ENCODE data around the gene LEFTY1.
"Not testable (repeated sequence)": the region's sequence is repeated elsewhere in the genome, so short reads cannot be mapped to it uniquely, and the experiment has no call there.

Gene LEFTY1

GRCh38 chr1:225889743-225890142 lies 797 bp upstream of the LEFTY1 start:
- Histone ChIP-seq H3K36me3 (no peaks in the 10 kb centered on the region), H3K4me3 (no peak overlapping the region), H3K4me1 (peaks cover 0 to 9% (median 0%) of the 10 kb centered on the region in 4 donors), H3K27ac (no peak overlapping the region), H3K27me3 (peaks cover 0 to 12% of the 10 kb centered on the region in 2 donors), H3K9me3 (no peaks in the 10 kb centered on the region)
- no peak for TF ChIP-seq CTCF (IDR thresholded peaks at IDR 0.05)
- intact Hi-C loops (cut with DNase I; ENCODE audit: low total_unique reads): no loop called here
- DNase-seq: no peak

- H3K4me1 ChIP-seq: peaks cover 0 to 11% (median under 1%) of the 10 kb centered on the region in 4 donors
- H3K9me3 ChIP-seq: no peaks in the 10 kb centered on the region
- no peak overlapping the region for H3K4me3 ChIP-seq
- no peaks in the 10 kb centered on the region for H3K36me3 ChIP-seq
- intact Hi-C loops (cut with DNase I; ENCODE audit: low total_unique reads): no loop called here
- no peak for TF ChIP-seq CTCF (IDR thresholded peaks at IDR 0.05)
- H3K27ac ChIP-seq: no peak overlapping the region
- peaks cover 0 to 12% of the 10 kb centered on the region in 2 donors for H3K27me3 ChIP-seq
- DNase-seq: no peak
These were observed 553 bp downstream of the LEFTY1 start for GRCh38 chr1:225888289-225888897.

GRCh38 chr1:225887554-225888288 lies 1.2 kb downstream of the LEFTY1 start:
- intact Hi-C loops (cut with DNase I; ENCODE audit: low total_unique reads): not testable (repeated sequence)

GRCh38 chr1:225887030-225887314 lies 2.0 kb downstream of the LEFTY1 start:
- no peak for TF ChIP-seq CTCF (IDR thresholded peaks at IDR 0.05)
- intact Hi-C loops (cut with DNase I; ENCODE audit: low total_unique reads): no loop called here
- peaks cover 0 to 14% (median 4%) of the 10 kb centered on the region in 4 donors for H3K4me1 ChIP-seq
- H3K4me3 ChIP-seq: no peak overlapping the region
- peaks cover 0 to 12% of the 10 kb centered on the region in 2 donors for H3K27me3 ChIP-seq
- H3K36me3 ChIP-seq: no peaks in the 10 kb centered on the region
- no peak for DNase-seq
- H3K27ac ChIP-seq: no peak overlapping the region
- H3K9me3 ChIP-seq: no peaks in the 10 kb centered on the region

More at GRCh38 chr1:225887554-225888288, 1.2 kb downstream of the LEFTY1 start:
- H3K27me3 ChIP-seq: peaks cover 0 to 12% of the 10 kb centered on the region in 2 donors
- H3K27ac ChIP-seq, DNase-seq, H3K4me3 ChIP-seq, H3K36me3 ChIP-seq, H3K9me3 ChIP-seq: not testable (repeated sequence)
- H3K4me1 ChIP-seq: peaks cover 0 to 14% (median 4%) of the 10 kb centered on the region in 4 donors

GRCh38 chr1:225886159-225887029 lies 2.6 kb downstream of the LEFTY1 start:
- TF ChIP-seq CTCF (IDR thresholded peaks at IDR 0.05): no peak
- H3K4me1 ChIP-seq: peaks cover 0 to 15% (median 5%) of the 10 kb centered on the region in 4 donors
- intact Hi-C loops (cut with DNase I; ENCODE audit: low total_unique reads): no loop called here
- no peak overlapping the region for H3K4me3 ChIP-seq
- no peak for DNase-seq
- H3K27me3 ChIP-seq: peaks cover 0 to 12% of the 10 kb centered on the region in 2 donors
- no peaks in the 10 kb centered on the region for H3K9me3 ChIP-seq
- no peaks in the 10 kb centered on the region for H3K36me3 ChIP-seq
- H3K27ac ChIP-seq: no peak overlapping the region
